Subcutaneous abdominal adipose tissue (tissue), 5 donors: ENCODE data around the gene DRD2.

Experiments used
- H3K27ac ChIP-seq: one replicate; pipeline ENCODE4 v1.7.0; 2013; ENCODE audit warnings: low read depth, mild to moderate bottlenecking, inconsistent platforms, low read length, moderate library complexity
- H3K27me3 ChIP-seq, 5 donors: one replicate each; pipeline ENCODE4 v1.7.0; 2013; ENCODE audit warnings: low read length in 5 of 5, inconsistent platforms in 1 of 5; ENCODE audit not compliant: control insufficient read depth in 5 of 5, insufficient read depth in 4 of 5
- H3K36me3 ChIP-seq, 5 donors: one replicate each; pipeline ENCODE4 v1.7.0; 2013; ENCODE audit warnings: low read length in 5 of 5; ENCODE audit not compliant: control insufficient read depth in 5 of 5, insufficient read depth in 5 of 5
- H3K4me1 ChIP-seq, 5 donors: one replicate each; pipeline ENCODE4 v1.7.0; 2013; ENCODE audit warnings: low read length in 5 of 5, mild to moderate bottlenecking in 3 of 5, moderate library complexity in 1 of 5; ENCODE audit not compliant: control insufficient read depth in 5 of 5, insufficient read depth in 5 of 5
- H3K4me3 ChIP-seq, 5 donors: one replicate each; pipeline ENCODE4 v1.7.0; 2013; ENCODE audit warnings: low read length in 5 of 5, low read depth in 1 of 5
- H3K9ac ChIP-seq, 5 donors: one replicate each; pipeline ENCODE4 v1.7.0; 2013; ENCODE audit warnings: low read length in 5 of 5, mild to moderate bottlenecking in 4 of 5, moderate library complexity in 3 of 5
- H3K9me3 ChIP-seq, 5 donors: one replicate each; pipeline ENCODE4 v1.7.0; 2013; ENCODE audit warnings: low read length in 5 of 5; ENCODE audit not compliant: control insufficient read depth in 5 of 5
- donor health status: healthy.
- donor health status: healthy.
- donor health status: healthy.
- donor health status: healthy.
- donor health status: healthy.

DRD2 gene

GRCh38 chr11:113382121-113382520, 93.1 kb downstream of the DRD2 start:
- Histone ChIP-seq H3K4me1 (no peaks in the 10 kb centered on the region), H3K27me3 (peaks cover 7 to 14% (median 11%) of the 10 kb centered on the region in 5 donors), H3K9me3 (no peaks in the 10 kb centered on the region), H3K4me3 (no peak overlapping the region), H3K36me3 (no peaks in the 10 kb centered on the region), H3K9ac (no peak overlapping the region), H3K27ac (no peak overlapping the region)

- H3K27ac ChIP-seq: no peak overlapping the region
- no peaks in the 10 kb centered on the region for H3K36me3 ChIP-seq
- no peak overlapping the region for H3K4me3 ChIP-seq
- H3K9me3 ChIP-seq: no peaks in the 10 kb centered on the region
- H3K4me1 ChIP-seq: no peaks in the 10 kb centered on the region
- no peaks in the 10 kb centered on the region for H3K27me3 ChIP-seq
- no peak overlapping the region for H3K9ac ChIP-seq
Measured at GRCh38 chr11:113378692-113379091, 96.5 kb downstream of the DRD2 start.

GRCh38 chr11:113377681-113378412, 97.4 kb downstream of the DRD2 start:
- Histone ChIP-seq H3K9ac (no peak overlapping the region), H3K27ac (no peak overlapping the region), H3K36me3 (peaks cover 0 to 2% (median 0%) of the 10 kb centered on the region in 5 donors), H3K9me3 (no peaks in the 10 kb centered on the region), H3K27me3 (no peaks in the 10 kb centered on the region), H3K4me1 (no peaks in the 10 kb centered on the region), H3K4me3 (no peak overlapping the region)

- H3K4me3 ChIP-seq: no peak overlapping the region
- H3K9me3 ChIP-seq: no peaks in the 10 kb centered on the region
- H3K4me1 ChIP-seq: no peaks in the 10 kb centered on the region
- no peak overlapping the region for H3K9ac ChIP-seq
- peaks cover 0 to 2% (median 0%) of the 10 kb centered on the region in 5 donors for H3K36me3 ChIP-seq
- no peak overlapping the region for H3K27ac ChIP-seq
- no peaks in the 10 kb centered on the region for H3K27me3 ChIP-seq
Measured at GRCh38 chr11:113376156-113376555, 99.0 kb downstream of the DRD2 start.

- H3K27ac ChIP-seq: no peak overlapping the region
- no peak overlapping the region for H3K4me3 ChIP-seq
- H3K36me3 ChIP-seq: peaks cover 0 to 4% (median 0%) of the 10 kb centered on the region in 5 donors
- H3K9me3 ChIP-seq: no peaks in the 10 kb centered on the region
- H3K4me1 ChIP-seq: no peaks in the 10 kb centered on the region
- no peak overlapping the region for H3K9ac ChIP-seq
- H3K27me3 ChIP-seq: no peaks in the 10 kb centered on the region
Measured at GRCh38 chr11:113375402-113375801, 99.8 kb downstream of the DRD2 start.

GRCh38 chr11:113373981-113374560, 101.1 kb downstream of the DRD2 start:
- Histone ChIP-seq H3K4me1 (no peaks in the 10 kb centered on the region), H3K27ac (no peak overlapping the region), H3K9ac (no peak overlapping the region), H3K27me3 (no peaks in the 10 kb centered on the region), H3K4me3 (no peak overlapping the region), H3K36me3 (peaks cover 0 to 7% (median 2%) of the 10 kb centered on the region in 5 donors), H3K9me3 (no peaks in the 10 kb centered on the region)

GRCh38 chr11:113373306-113373705, 101.9 kb downstream of the DRD2 start:
- no peak overlapping the region for H3K4me3 ChIP-seq

GRCh38 chr11:113372309-113372708, 102.9 kb downstream of the DRD2 start:
- Histone ChIP-seq H3K4me3 (no peak overlapping the region), H3K9me3 (no peaks in the 10 kb centered on the region), H3K4me1 (no peaks in the 10 kb centered on the region), H3K27ac (no peak overlapping the region), H3K27me3 (no peaks in the 10 kb centered on the region), H3K36me3 (peaks cover 5 to 19% (median 12%) of the 10 kb centered on the region in 5 donors), H3K9ac (no peak overlapping the region)

More at GRCh38 chr11:113373306-113373705, 101.9 kb downstream of the DRD2 start:
- no peaks in the 10 kb centered on the region for H3K4me1 ChIP-seq
- H3K9me3 ChIP-seq: no peaks in the 10 kb centered on the region
- no peaks in the 10 kb centered on the region for H3K27me3 ChIP-seq
- H3K27ac ChIP-seq: no peak overlapping the region
- no peak overlapping the region for H3K9ac ChIP-seq
- peaks cover 1 to 11% (median 6%) of the 10 kb centered on the region in 5 donors for H3K36me3 ChIP-seq

- H3K4me1 ChIP-seq: no peaks in the 10 kb centered on the region
- H3K4me3 ChIP-seq: no peak overlapping the region
- H3K27me3 ChIP-seq: no peaks in the 10 kb centered on the region
- no peak overlapping the region for H3K27ac ChIP-seq
- peaks cover 5 to 32% (median 14%) of the 10 kb centered on the region in 5 donors for H3K36me3 ChIP-seq
- no peaks in the 10 kb centered on the region for H3K9me3 ChIP-seq
- H3K9ac ChIP-seq: no peak overlapping the region
Measured at GRCh38 chr11:113370634-113371033, 104.6 kb downstream of the DRD2 start.

- Histone ChIP-seq H3K27me3 (no peaks in the 10 kb centered on the region), H3K36me3 (peaks cover 5 to 45% (median 26%) of the 10 kb centered on the region in 5 donors), H3K9me3 (no peaks in the 10 kb centered on the region), H3K9ac (no peak overlapping the region), H3K4me3 (no peak overlapping the region), H3K27ac (no peak overlapping the region), H3K4me1 (no peaks in the 10 kb centered on the region)
Measured at GRCh38 chr11:113369411-113369810, 105.8 kb downstream of the DRD2 start.
